DOHH2 (cell line): ENCODE measurements around the gene STAG2.

Source experiments
- H3F3A ChIP-seq: fragments of 200-600 bp; sonication (generic), shearing (Covaris generic); 2 replicates; pipeline ENCODE4 v1.6.0; 2016; ENCODE audit warnings: antibody characterized with exemption, mild to moderate bottlenecking; ENCODE audit not compliant: control insufficient read depth, insufficient read depth
- H3K27ac ChIP-seq: fragments of 200-600 bp; sonication (generic); 2 replicates; pipeline ENCODE4 v1.5.1; 2014; ENCODE audit warnings: low read depth, mild to moderate bottlenecking, low read length, moderate library complexity
- H3K27me3 ChIP-seq: fragments of 200-600 bp; sonication (generic); 2 replicates; pipeline ENCODE4 v1.6.1; 2014; ENCODE audit warnings: mild to moderate bottlenecking, low read length, mixed read lengths; ENCODE audit not compliant: control insufficient read depth
- H3K36me3 ChIP-seq: fragments of 200-600 bp; sonication (generic); 2 replicates; pipeline ENCODE4 v1.6.1; 2014; ENCODE audit warnings: mild to moderate bottlenecking, low read length, moderate library complexity, mixed read lengths; ENCODE audit not compliant: control insufficient read depth
- H3K4me1 ChIP-seq: fragments of 200-600 bp; sonication (generic); 2 replicates; pipeline ENCODE4 v1.6.1; 2014; ENCODE audit warnings: mild to moderate bottlenecking, low read length, mixed read lengths; ENCODE audit not compliant: control insufficient read depth
- H3K4me2 ChIP-seq: fragments of 200-600 bp; sonication (generic); 2 replicates; pipeline ENCODE4 v1.6.0; 2014; ENCODE audit warnings: mild to moderate bottlenecking, low read length, moderate library complexity
- H3K4me3 ChIP-seq: fragments of 200-600 bp; sonication (generic); 2 replicates; pipeline ENCODE4 v1.5.1; 2014; ENCODE audit warnings: mild to moderate bottlenecking, low read length, mixed read lengths
- H3K79me2 ChIP-seq: fragments of 200-600 bp; sonication (generic); 2 replicates; pipeline ENCODE4 v1.6.1; 2014; ENCODE audit warnings: mild to moderate bottlenecking, low read length, mixed read lengths; ENCODE audit not compliant: control insufficient read depth
- H3K9me2 ChIP-seq: fragments of 200-600 bp; sonication (generic); replicated peaks from 2 replicates; pipeline ENCODE4 v1.6.1; 2014; ENCODE audit warnings: mild to moderate bottlenecking, low read length, mixed read lengths; ENCODE audit not compliant: control insufficient read depth
- H3K9me3 ChIP-seq: fragments of 200-600 bp; sonication (generic); 2 replicates; pipeline ENCODE4 v1.6.1; 2014; ENCODE audit warnings: antibody characterized with exemption, low read length, mixed read lengths; ENCODE audit not compliant: control insufficient read depth, insufficient read depth
- H4K20me1 ChIP-seq: fragments of 200-600 bp; sonication (generic); 2 replicates; pipeline ENCODE4 v1.6.0; 2014; ENCODE audit warnings: low read depth, mild to moderate bottlenecking, antibody characterized with exemption, low read length, moderate library complexity; ENCODE audit not compliant: control insufficient read depth, insufficient read depth
- CTCF ChIP-seq: fragments of 200-600 bp; sonication (generic); IDR thresholded peaks from one replicate; pipeline ENCODE4 v1.5.1; 2014; ENCODE audit warnings: antibody characterized with exemption, mild to moderate bottlenecking, low read depth, low read length; ENCODE audit not compliant: poor library complexity, severe bottlenecking
- EZH2phosphoT487 ChIP-seq: fragments of 200-600 bp; sonication (generic); IDR thresholded peaks from 2 replicates; pipeline ENCODE4 v1.6.1; 2017; ENCODE audit warnings: borderline replicate concordance, mild to moderate bottlenecking, antibody characterized with exemption, low read length, moderate library complexity, mixed read lengths

Gene STAG2

GRCh38 chrX:123961268-123962005 is at the start of gene STAG2:
Gene STAG2 (plus strand): TSS chrX:123961706. CDS start chrX:124022628, 60,922 bp downstream.
- H3K36me3 ChIP-seq: peaks cover 22% of the 10 kb centered on the region
- peak within 1 kb of the TSS; percentile 94 for H3K4me3 ChIP-seq
- H3K27me3 ChIP-seq: no peaks in the 10 kb centered on the region
- H3K9me3 ChIP-seq: no peaks in the 10 kb centered on the region
- peaks cover 19% of the 10 kb centered on the region for H4K20me1 ChIP-seq
- H3K79me2 ChIP-seq: peaks cover 70% of the 10 kb centered on the region
- TF ChIP-seq EZH2phosphoT487: no peak
- TF ChIP-seq CTCF: no peak
- H3F3A ChIP-seq: peaks cover 5% of the 10 kb centered on the region; the same call in 1 of the 2 replicates
- no peaks in the 10 kb centered on the region for H3K9me2 ChIP-seq
- H3K4me1 ChIP-seq: peaks cover 26% of the 10 kb centered on the region
- H3K27ac ChIP-seq: peak within 1 kb of the TSS; percentile 96
- H3K4me2 ChIP-seq: peak within 1 kb of the TSS; percentile 82

DNA sequence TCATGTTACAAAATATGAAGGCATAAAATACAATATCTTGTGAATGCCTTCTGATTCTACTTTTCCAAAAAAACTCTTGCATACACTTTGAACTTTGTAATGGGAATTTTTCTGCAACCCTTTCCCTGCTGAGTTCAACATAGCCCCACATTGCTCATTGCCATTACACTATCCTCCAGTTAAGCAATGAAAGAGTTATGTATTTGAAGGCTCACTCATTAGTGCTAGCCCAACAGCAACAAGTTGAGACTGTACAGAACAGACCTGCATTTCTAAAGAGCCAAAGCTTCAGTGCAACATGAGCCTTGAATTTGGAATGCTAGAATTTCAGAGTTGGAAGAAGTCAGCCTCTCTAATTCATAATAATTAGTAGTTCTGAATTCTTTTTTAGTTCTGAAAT is 44.4 kb upstream of the STAG2 start:
- Histone ChIP-seq H3K4me3 (no peak overlapping the region), H3F3A (no peaks in the 10 kb centered on the region), H3K79me2 (no peaks in the 10 kb centered on the region), H3K4me2 (no peak overlapping the region), H3K27me3 (no peaks in the 10 kb centered on the region), H3K9me2 (no peaks in the 10 kb centered on the region), H4K20me1 (no peaks in the 10 kb centered on the region), H3K4me1 (no peaks in the 10 kb centered on the region), H3K27ac (no peak overlapping the region), H3K36me3 (no peaks in the 10 kb centered on the region), H3K9me3 (no peaks in the 10 kb centered on the region)
- TF ChIP-seq EZH2phosphoT487: no peak
- no peak for TF ChIP-seq CTCF

GRCh38 chrX:123918106-123918721 is 43.3 kb upstream of the STAG2 start:
- H3K9me3 ChIP-seq: no peaks in the 10 kb centered on the region
- no peaks in the 10 kb centered on the region for H3K36me3 ChIP-seq
- H3K27ac ChIP-seq: no peak overlapping the region
- H3K4me3 ChIP-seq: no peak overlapping the region
- H3K4me2 ChIP-seq: no peak overlapping the region
- no peaks in the 10 kb centered on the region for H3K4me1 ChIP-seq
- H3K27me3 ChIP-seq: no peaks in the 10 kb centered on the region
- H3K9me2 ChIP-seq: no peaks in the 10 kb centered on the region
- no peaks in the 10 kb centered on the region for H3F3A ChIP-seq
- TF ChIP-seq EZH2phosphoT487: no peak
- no peak for TF ChIP-seq CTCF
- H4K20me1 ChIP-seq: no peaks in the 10 kb centered on the region
- no peaks in the 10 kb centered on the region for H3K79me2 ChIP-seq
